ENCODE data around the gene OR13C5.

DNA sequence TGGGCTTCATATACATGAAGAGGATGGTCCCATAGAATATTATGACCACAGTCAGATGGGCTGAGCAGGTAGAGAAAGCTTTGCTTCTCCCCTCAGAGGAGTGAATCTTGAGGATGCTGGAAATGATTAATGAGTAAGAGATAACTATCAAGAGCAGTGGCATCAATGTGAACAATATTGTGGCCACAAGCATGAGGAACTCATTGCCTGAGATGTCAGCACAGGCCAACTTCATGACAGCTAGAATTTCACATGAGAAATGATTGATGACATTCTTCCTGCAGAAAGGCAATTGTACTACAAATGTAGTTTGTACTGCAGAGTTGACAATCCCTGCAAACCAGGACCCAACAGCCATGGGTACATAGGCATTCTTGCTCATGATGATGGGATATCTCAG lies 18.2 kb upstream of the OR13C5 start:
- TF ChIP-seq EZH2 (IDR thresholded peaks at IDR 0.05; ENCODE audit: borderline replicate concordance, insufficient read depth, low read length, poor library complexity, severe bottlenecking) (no peak), POLR2AphosphoS5 (IDR thresholded peaks at IDR 0.05) (no peak), SMC3 (conservative IDR thresholded peaks at IDR 0.05; ENCODE audit: poor library complexity) (no peak)
- TF ChIP-seq, protein P1, sequence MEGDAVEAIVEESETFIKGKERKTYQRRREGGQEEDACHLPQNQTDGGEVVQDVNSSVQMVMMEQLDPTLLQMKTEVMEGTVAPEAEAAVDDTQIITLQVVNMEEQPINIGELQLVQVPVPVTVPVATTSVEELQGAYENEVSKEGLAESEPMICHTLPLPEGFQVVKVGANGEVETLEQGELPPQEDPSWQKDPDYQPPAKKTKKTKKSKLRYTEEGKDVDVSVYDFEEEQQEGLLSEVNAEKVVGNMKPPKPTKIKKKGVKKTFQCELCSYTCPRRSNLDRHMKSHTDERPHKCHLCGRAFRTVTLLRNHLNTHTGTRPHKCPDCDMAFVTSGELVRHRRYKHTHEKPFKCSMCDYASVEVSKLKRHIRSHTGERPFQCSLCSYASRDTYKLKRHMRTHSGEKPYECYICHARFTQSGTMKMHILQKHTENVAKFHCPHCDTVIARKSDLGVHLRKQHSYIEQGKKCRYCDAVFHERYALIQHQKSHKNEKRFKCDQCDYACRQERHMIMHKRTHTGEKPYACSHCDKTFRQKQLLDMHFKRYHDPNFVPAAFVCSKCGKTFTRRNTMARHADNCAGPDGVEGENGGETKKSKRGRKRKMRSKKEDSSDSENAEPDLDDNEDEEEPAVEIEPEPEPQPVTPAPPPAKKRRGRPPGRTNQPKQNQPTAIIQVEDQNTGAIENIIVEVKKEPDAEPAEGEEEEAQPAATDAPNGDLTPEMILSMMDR (IDR thresholded peaks at IDR 0.05; ENCODE audit: poor library complexity, severe bottlenecking) = no peak

Measured in neural cell (in vitro differentiated cells).